GM19239 (cell line): ENCODE measurements around the gene MANF.
A peak's percentile ranks its signal among the peaks of the same experiment; 100 is the strongest.
"Not testable (repeated sequence)": the region's sequence is repeated elsewhere in the genome, so short reads cannot be mapped to it uniquely, and the experiment has no call there.

ENCODE experiments used
- DNase-seq: peaks from one replicate; pipeline ENCODE4 v3.0.0; 2011; ENCODE audit warnings: low spot score; ENCODE audit not compliant: insufficient read length
- FAIRE-seq: peaks from 2 replicates; lab custom pipeline; 2011; peaks lifted over from hg19 to GRCh38; lab: Jason Lieb, UNC

Gene MANF

DNA sequence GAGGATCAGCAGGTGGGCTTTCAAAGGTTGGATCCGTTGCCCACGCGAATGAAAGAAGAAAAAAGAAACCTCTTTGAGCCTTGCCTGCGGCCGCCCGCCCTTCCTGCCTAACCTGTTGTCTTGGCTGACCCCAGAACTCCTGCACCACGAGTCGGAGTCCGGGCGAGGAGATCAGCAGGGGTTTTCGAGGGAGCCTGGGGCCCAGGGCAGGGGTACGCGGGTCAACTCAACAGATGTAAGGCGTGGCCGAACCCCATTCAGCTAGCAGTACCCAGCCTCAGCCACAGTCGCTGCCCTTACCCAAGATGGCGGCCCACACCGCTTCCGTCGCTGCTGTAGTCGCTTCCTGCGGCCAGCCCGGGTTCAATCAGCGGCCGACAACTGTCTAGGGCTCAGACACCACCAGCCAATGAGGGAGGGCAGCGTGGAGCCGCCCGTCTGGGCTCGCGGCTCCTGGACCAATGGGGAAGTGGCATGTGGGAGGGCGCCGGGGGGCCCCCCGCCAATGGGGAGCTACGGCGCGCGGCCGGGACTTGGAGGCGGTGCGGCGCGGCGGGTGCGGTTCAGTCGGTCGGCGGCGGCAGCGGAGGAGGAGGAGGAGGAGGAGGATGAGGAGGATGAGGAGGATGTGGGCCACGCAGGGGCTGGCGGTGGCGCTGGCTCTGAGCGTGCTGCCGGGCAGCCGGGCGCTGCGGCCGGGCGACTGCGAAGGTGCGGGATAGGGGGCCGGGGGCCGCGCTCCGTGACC lies at the start of gene MANF:
Gene MANF, plus strand, starts transcription at position 566 of the 748 bp plus-strand sequence. Its CDS starts 52 bp downstream, at position 618.
- FAIRE-seq (peak; percentile 99), DNase-seq (peak; percentile 99)

DNA sequence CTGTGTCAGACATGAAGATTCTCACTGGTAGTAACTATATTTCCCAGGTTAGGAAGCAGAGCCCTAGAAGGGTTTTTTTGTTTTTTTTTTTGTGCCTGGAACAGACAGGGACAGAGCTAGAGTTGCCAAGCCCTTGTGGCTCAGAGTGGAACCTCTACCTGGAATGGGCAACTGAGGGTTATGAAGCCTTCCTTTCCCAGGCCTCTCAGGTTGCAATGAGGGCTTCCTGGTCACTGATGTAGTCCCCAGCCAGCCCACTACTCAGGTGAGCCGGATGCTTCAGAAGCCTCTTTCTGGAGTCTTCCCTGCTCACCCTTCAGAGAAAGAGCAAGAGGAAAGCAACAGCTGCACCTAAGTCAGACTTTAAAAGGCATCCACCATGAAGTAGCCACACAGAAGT lies 48.8 kb upstream of the MANF start:
- FAIRE-seq (no peak), DNase-seq (no peak)

DNA sequence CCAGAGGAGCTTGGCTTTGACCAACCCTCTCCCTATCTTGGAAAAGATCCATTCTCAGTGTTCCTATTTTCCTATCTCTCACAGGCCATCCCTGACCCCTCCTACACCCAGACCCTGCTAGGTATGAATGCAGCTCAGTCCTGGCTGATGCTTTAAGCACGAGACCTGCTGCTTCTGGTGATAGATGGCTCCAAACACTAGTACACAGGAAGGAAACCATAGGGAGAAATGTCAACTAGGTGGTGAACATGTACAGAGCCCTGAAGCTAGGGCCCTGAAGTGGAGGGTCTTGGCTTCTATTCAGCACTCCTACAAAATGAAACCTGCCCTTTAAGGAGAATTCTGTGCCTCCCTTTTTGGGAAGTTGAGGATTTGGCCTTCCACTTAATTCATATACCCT lies 47.4 kb upstream of the MANF start:
- FAIRE-seq: no peak

DNA sequence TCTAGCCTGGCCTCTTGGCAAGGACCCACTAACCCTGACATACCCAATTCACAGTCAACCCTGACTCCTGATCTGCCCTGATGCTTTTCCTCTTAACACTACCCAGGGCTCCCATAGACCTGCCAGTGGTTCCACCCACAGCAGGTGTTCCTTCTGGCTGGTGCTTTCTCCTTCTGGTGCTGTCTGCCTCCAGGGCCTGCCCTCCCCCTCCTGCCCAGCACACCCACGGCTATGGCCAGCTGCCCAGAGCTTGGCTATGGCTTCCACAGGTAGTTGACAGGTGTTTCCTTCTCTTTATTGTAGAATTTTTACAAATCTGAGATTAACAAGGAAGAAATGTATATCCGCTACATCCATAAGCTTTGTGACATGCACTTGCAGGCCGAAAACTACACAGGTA lies 46.5 kb upstream of the MANF start:
- no peak for FAIRE-seq
- no peak for DNase-seq

More for the DNA sequence above, 47.4 kb upstream of the MANF start:
- DNase-seq: no peak

- DNase-seq: no peak
- no peak for FAIRE-seq
These were observed 44.9 kb upstream of the MANF start for GRCh38 chr3:51340013-51340829.

GRCh38 chr3:51340989-51341636 lies 44.0 kb upstream of the MANF start:
- DNase-seq (no peak), FAIRE-seq (no peak)

- no peak for FAIRE-seq
- DNase-seq: no peak
These were observed 41.0 kb upstream of the MANF start for GRCh38 chr3:51343918-51344687.

- no peak for FAIRE-seq
- DNase-seq: no peak
These were observed 34.3 kb upstream of the MANF start for GRCh38 chr3:51350751-51351150.

- FAIRE-seq (no peak), DNase-seq (no peak)
These were observed 32.0 kb upstream of the MANF start for GRCh38 chr3:51353131-51353530.

- FAIRE-seq (no peak), DNase-seq (no peak)
These were observed 31.4 kb upstream of the MANF start for GRCh38 chr3:51353691-51354090.

GRCh38 chr3:51354172-51354571 lies 30.9 kb upstream of the MANF start:
- no peak for FAIRE-seq
- DNase-seq: no peak

DNA sequence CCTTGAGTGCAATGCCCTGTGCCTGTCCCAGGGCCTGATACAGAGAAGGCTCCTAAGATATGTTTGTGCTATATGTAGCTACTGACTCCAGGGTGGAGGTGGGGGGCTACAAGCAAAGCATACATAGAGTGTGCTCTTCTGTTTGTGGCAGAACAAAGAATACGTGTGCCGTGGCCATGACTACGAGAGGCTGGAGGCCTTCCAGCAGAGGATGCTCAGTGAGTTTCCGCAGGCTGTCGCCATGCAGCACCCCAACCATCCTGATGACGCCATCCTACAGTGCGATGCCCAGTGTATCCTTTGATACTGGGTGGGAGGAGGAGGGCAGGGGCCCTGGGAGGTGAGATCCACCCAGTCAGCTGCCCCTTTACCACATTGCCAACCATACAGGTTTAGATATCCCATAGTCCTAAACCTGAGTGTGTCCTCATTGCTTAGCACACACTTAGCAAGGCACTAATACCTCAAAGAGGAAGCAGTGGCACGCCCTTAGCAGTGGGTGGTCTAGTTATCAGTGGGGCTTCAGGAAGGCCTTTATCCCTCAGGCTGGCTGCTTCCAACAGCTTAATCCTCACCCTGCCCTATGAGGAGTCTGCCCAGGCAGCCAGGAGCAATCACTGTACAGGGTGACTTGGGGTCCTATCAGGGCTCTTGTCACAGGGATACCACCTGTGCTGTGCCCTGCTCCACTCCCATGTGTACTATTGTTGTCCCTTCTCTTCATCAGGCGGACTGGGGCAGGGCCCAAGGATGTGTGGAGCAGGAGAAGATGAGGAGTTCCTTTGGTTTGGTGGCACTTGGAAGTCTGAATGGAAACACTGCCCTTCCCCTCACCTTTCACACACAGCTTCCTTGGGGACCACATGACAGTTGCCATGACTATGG lies 30.1 kb upstream of the MANF start:
- DNase-seq (no peak), FAIRE-seq (no peak)

DNA sequence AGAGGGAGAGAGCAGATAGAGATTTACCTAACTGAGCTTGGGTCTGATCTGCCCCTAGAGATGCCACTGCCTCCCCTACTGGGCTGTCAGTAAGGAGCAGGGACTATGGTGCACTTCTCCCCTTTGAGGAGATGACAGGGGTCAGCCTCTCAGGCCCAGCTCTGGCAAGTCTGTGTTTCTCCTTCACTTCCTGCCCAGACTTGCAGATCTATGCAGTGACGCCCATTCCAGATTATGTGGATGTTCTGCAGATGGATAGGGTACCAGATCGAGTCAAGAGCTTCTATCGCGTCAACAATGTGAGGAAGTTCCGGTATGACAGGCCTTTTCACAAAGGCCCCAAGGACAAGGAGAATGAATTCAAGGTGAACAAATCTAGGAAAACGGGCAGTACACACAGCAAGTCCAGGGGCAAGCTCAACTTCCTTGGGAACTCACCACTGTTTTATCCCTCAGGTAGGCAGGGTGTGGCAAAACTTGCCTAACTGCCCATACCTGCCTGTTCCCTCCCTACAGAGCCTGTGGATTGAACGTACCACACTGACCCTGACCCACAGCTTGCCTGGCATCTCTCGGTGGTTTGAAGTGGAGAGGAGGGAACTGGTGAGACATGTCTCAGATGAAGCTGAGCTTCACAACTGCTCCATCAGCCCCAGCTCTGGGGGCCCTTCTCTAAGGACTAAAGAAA lies 29.1 kb upstream of the MANF start:
- no peak for FAIRE-seq
- DNase-seq: no peak

- no peak for FAIRE-seq
- no peak for DNase-seq
These were observed 27.2 kb upstream of the MANF start for GRCh38 chr3:51357856-51358255.

DNA sequence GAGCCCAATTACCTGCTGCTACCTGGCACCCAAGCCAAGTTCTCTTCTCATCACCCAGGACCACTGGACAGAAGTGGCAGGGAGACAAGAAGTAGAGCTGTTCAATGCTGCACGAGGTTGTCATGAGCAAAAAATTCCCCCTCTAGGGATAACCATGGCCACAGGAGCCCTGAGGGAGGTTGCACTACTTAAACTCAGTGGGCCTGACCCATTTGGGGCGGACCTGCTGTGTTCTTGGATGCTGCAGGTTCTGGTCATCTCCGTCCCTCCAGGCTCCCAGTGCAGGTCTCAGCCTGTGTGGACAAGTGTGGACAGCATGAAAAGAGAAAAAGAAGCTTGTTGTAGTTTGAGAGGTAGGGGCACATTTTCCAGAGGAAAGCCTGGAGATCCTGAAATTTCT lies 26.1 kb upstream of the MANF start:
- DNase-seq (no peak), FAIRE-seq (no peak)

- DNase-seq: no peak
- FAIRE-seq: no peak
These were observed 24.3 kb upstream of the MANF start for GRCh38 chr3:51360806-51361205.

GRCh38 chr3:51361746-51362145 lies 23.3 kb upstream of the MANF start:
- no peak for DNase-seq
- FAIRE-seq: no peak

- FAIRE-seq (no peak), DNase-seq (no peak)
These were observed 22.6 kb upstream of the MANF start for GRCh38 chr3:51362476-51362875.

GRCh38 chr3:51368276-51368675 lies 16.8 kb upstream of the MANF start:
- not testable (repeated sequence) for FAIRE-seq

More at GRCh38 chr3:51368276-51368675, 16.8 kb upstream of the MANF start:
- DNase-seq: not testable (repeated sequence)
